Vagina (tissue), 2 donors: ENCODE data around the gene PTH2. TPM values are rescaled to one million over a fixed set of nuclear protein-coding genes. Genes with fewer than 3 reads are reported as not detected.

Experiments
- DNase-seq, 2 donors: peaks; one replicate each; pipeline ENCODE4 v3.0.0-alpha.2; 2017; ENCODE audit errors: extremely low spot score in 2 of 2
- H3K27ac ChIP-seq: fragments of 200-600 bp; sonication (generic); one replicate; pipeline ENCODE4 v1.5.1; 2019
- H3K27me3 ChIP-seq: fragments of 200-600 bp; sonication (generic); one replicate; pipeline ENCODE4 v1.5.1; 2019
- H3K36me3 ChIP-seq, 2 donors: fragments of 200-600 bp; sonication (generic); one replicate each; pipeline ENCODE4 v1.5.1; 2017 to 2019
- H3K4me1 ChIP-seq: fragments of 200-600 bp; sonication (generic); one replicate; pipeline ENCODE4 v1.5.1; 2019
- H3K4me3 ChIP-seq, 2 donors: fragments of 200-600 bp; sonication (generic); 1 replicate in 1 of 2; 2 replicates in 1 of 2; pipeline ENCODE4 v1.5.1; 2016 to 2019
- H3K9me3 ChIP-seq: fragments of 200-600 bp; sonication (generic); one replicate; pipeline ENCODE4 v1.5.1; 2019
- POLR2A ChIP-seq, 2 donors: fragments of 450-650 bp; IDR thresholded peaks; one replicate each; pipeline ENCODE4 v1.6.1; 2017; ENCODE audit warnings: antibody characterized with exemption in 2 of 2, mild to moderate bottlenecking in 2 of 2, moderate library complexity in 2 of 2
- POLR2AphosphoS5 ChIP-seq, 2 donors: sonication (generic); formaldehyde crosslinking; IDR thresholded peaks; one replicate each; pipeline ENCODE4 v1.9.0; 2017; ENCODE audit warnings: antibody characterized with exemption in 2 of 2, mild to moderate bottlenecking in 2 of 2, low read depth in 1 of 2; ENCODE audit not compliant: insufficient read depth in 1 of 2
- intact Hi-C: fragments of 100-400 bp; cut with DNase I; formaldehyde crosslinking; loops from one replicate; pipeline ENCODE4 v1.15.1; 2023
- total RNA-seq: library from RNA; depleted of rRNA; stranded (reverse); fragments of >200 nt; gene quantifications from one replicate; pipeline ENCODE4 v1.2.3, GENCODE V29; 2016
- TF ChIP-seq, protein P1 (sequence below), 3 experiments: fragments of 450-650 bp in 2 of 3; fragments of 200-600 bp in 1 of 3; sonication (generic) in 1 of 3; IDR thresholded peaks; one replicate each; pipeline ENCODE4 v1.5.1; 2017 to 2019; ENCODE audit warnings: antibody characterized with exemption in 3 of 3, mild to moderate bottlenecking in 2 of 3, moderate library complexity in 2 of 3

PTH2 gene
- total RNA-seq, 1 donor from 2014 or later = not detected

DNA sequence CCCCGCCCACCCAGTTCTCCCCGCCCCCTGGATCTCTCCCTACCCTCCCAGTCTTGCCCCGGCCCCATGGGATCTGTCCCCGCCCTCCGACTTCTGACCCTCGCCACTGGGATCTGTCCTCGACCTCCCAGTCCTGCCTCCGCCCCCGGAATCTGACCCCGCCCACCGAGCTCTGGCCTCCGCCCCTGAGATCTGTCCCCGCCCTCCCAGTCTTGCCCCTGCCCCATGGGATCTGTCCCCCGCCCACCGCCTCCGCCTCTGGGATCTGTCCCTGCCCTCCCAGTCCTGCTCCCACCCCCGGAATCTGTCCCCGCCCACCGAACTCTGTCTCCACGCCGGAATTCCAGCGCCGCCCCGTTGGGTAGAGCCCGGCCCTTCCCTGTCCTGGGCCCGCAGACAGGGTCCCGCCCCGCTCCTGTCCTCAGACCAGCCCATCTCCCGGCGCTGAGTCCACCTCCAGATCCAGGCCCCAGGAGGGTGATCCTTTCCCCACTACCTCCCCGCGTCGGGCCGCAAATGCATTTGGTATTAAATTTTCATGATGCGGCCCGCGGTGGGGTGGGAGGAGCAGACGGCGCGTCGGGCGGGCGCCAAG is 19.6 kb upstream of the PTH2 start:
- intact Hi-C loops = loop anchor here (10.0 kb wide), 2 partner anchors 78 to 218 kb away; partner anchors contain the start of genes DKKL1 and TEAD2
- H3K27me3 ChIP-seq = no peaks in the 10 kb centered on the region
- H3K36me3 ChIP-seq = no peaks in the 10 kb centered on the region
- no peaks in the 10 kb centered on the region for H3K9me3 ChIP-seq
- peak in 1 of 2 donors; percentile 97 for DNase-seq
- peak overlapping the region; percentile 83 for H3K27ac ChIP-seq
- TF ChIP-seq, protein P1, sequence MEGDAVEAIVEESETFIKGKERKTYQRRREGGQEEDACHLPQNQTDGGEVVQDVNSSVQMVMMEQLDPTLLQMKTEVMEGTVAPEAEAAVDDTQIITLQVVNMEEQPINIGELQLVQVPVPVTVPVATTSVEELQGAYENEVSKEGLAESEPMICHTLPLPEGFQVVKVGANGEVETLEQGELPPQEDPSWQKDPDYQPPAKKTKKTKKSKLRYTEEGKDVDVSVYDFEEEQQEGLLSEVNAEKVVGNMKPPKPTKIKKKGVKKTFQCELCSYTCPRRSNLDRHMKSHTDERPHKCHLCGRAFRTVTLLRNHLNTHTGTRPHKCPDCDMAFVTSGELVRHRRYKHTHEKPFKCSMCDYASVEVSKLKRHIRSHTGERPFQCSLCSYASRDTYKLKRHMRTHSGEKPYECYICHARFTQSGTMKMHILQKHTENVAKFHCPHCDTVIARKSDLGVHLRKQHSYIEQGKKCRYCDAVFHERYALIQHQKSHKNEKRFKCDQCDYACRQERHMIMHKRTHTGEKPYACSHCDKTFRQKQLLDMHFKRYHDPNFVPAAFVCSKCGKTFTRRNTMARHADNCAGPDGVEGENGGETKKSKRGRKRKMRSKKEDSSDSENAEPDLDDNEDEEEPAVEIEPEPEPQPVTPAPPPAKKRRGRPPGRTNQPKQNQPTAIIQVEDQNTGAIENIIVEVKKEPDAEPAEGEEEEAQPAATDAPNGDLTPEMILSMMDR (IDR thresholded peaks at IDR 0.05) = no peak
- no peak for TF ChIP-seq POLR2AphosphoS5 (IDR thresholded peaks at IDR 0.05; ENCODE audit: insufficient read depth in 1 of 2, low read depth in 1 of 2)
- TF ChIP-seq POLR2A (IDR thresholded peaks at IDR 0.05) = no peak
- peaks cover 31% of the 10 kb centered on the region for H3K4me1 ChIP-seq
- peak overlapping the region; percentile 70 to 90 for H3K4me3 ChIP-seq

DNA sequence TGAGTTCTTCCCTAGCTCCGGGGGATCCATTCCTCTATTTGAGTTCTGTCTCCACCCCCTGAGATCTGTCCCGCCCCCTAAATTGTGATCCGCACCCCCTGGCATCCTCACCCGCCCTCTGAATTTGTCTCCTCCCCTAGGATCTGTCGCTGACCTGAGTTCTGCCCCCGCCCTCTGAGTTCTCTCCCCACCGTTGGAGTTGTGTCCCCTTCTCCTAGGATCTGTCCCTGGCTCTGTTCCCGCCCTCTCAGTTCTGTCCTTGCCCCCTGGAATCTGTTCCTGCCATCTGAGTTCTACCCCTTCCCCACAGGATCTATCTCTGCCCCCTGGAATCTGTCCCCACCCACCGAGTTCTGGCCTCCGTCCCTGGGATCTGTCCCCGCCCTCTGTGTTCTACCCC is 19.1 kb upstream of the PTH2 start:
- TF ChIP-seq, protein P1 (IDR thresholded peaks at IDR 0.05) = no peak
- TF ChIP-seq POLR2AphosphoS5 (IDR thresholded peaks at IDR 0.05; ENCODE audit: insufficient read depth in 1 of 2, low read depth in 1 of 2) = no peak
- TF ChIP-seq POLR2A (IDR thresholded peaks at IDR 0.05) = no peak
- H3K4me3 ChIP-seq = peak overlapping the region; percentile 70 to 90
- H3K27me3 ChIP-seq = no peaks in the 10 kb centered on the region
- no peak for DNase-seq
- intact Hi-C loops = loop anchor here (10.0 kb wide), 2 partner anchors 78 to 218 kb away; partner anchors contain the start of genes DKKL1 and TEAD2
- H3K36me3 ChIP-seq = no peaks in the 10 kb centered on the region
- H3K9me3 ChIP-seq = no peaks in the 10 kb centered on the region
- H3K4me1 ChIP-seq = peaks cover 26% of the 10 kb centered on the region
- H3K27ac ChIP-seq = peak overlapping the region; percentile 83

DNA sequence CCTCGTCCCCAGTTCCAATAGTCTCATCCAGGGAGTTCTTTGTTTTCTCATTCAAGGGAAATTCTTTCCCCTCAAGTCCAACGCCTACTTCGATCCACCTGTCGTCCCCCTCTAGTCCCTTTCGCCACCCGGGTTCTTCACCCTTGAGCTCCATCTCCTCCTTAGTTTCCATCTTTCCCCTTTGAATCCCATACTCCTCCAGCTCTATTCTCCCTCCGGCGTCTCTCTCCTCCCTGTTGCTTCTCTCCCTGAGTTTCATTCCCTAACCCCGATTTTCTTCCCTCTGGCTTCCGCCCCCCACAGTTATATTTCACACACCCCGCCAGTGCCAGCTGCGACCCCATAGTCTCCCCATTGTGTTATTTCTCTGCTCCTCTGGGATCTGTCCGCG is 18.7 kb upstream of the PTH2 start:
- DNase-seq = no peak
- H3K4me3 ChIP-seq = peak overlapping the region; percentile 70 to 90
- no peaks in the 10 kb centered on the region for H3K36me3 ChIP-seq
- intact Hi-C loops = loop anchor here (10.0 kb wide), 2 partner anchors 77 to 217 kb away; partner anchors contain the start of genes DKKL1 and TEAD2
- no peaks in the 10 kb centered on the region for H3K27me3 ChIP-seq
- no peaks in the 10 kb centered on the region for H3K9me3 ChIP-seq
- peaks cover 22% of the 10 kb centered on the region for H3K4me1 ChIP-seq
- TF ChIP-seq POLR2AphosphoS5 (IDR thresholded peaks at IDR 0.05; ENCODE audit: insufficient read depth in 1 of 2, low read depth in 1 of 2) (no peak), POLR2A (IDR thresholded peaks at IDR 0.05) (no peak)
- TF ChIP-seq, protein P1 (IDR thresholded peaks at IDR 0.05) = no peak
- peak overlapping the region; percentile 83 for H3K27ac ChIP-seq

DNA sequence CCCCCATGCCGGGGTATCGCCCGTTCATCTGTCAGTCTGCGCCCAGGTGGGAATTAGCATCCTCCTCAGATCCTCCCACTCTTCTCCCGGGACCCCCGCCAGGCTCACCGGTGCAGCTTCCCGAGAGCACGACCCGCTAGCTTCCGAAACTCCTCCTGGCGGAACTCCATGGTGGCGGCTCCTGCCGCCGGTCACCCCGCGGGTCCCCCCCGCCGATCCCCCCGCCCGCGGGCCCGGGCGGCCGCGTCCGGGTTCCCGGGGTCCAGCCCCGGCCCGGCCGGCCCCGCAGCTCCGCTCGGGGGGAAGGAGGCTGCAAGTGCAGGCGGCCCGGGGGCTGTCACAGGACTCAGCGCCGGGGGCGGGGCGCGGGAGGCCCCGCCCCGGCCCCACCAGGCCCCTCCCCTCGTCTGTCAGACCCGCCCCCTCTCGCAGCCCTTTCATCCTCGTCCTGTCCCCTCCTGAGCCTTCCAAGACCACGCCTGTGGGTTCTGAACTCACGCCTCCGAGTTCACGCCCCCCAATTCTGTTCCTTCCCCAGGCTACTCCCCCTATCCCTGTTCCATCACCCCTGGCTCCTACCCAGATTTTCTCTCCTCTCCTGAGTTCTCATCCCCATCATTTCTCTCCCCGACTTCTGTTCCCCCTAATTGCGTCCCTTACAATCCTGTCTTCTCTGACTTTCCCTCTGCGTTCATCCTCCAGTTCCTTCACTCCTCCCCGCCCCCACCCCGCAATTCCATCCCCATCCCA is 18.1 kb upstream of the PTH2 start, which contains the start of gene SLC17A7:
SLC17A7 (minus strand) TSS at position 318 of the 750 bp plus-strand sequence; CDS start at position 170, 148 bp downstream.
- TF ChIP-seq, protein P1 (IDR thresholded peaks at IDR 0.05) = no peak
- TF ChIP-seq POLR2A (IDR thresholded peaks at IDR 0.05) (no peak), POLR2AphosphoS5 (IDR thresholded peaks at IDR 0.05; ENCODE audit: insufficient read depth in 1 of 2, low read depth in 1 of 2) (no peak)
- no peak for DNase-seq
- H3K27ac ChIP-seq = peak within 1 kb of the TSS; percentile 83
- peaks cover 22% of the 10 kb centered on the region for H3K4me1 ChIP-seq
- H3K27me3 ChIP-seq = no peaks in the 10 kb centered on the region
- H3K9me3 ChIP-seq = no peaks in the 10 kb centered on the region
- peak within 1 kb of the TSS; percentile 70 to 90 for H3K4me3 ChIP-seq
- no peaks in the 10 kb centered on the region for H3K36me3 ChIP-seq
- intact Hi-C loops = loop anchor here (10.0 kb wide), 2 partner anchors 77 to 217 kb away; partner anchors contain the start of genes DKKL1 and TEAD2
